NCI-H345 treated with DMSO at 0.1 percent for 48 hours (cell line): Measurements from ENCODE around the gene AP1S3.
"Not testable (repeated sequence)": the region's sequence is repeated elsewhere in the genome, so short reads cannot be mapped to it uniquely, and the experiment has no call there.

Experiments used
- DNase-seq: peaks from one replicate; lab custom pipeline; 2025; ENCODE audit not compliant: unreplicated experiment; lab: John Stamatoyannopoulos, UW

AP1S3 gene

DNA sequence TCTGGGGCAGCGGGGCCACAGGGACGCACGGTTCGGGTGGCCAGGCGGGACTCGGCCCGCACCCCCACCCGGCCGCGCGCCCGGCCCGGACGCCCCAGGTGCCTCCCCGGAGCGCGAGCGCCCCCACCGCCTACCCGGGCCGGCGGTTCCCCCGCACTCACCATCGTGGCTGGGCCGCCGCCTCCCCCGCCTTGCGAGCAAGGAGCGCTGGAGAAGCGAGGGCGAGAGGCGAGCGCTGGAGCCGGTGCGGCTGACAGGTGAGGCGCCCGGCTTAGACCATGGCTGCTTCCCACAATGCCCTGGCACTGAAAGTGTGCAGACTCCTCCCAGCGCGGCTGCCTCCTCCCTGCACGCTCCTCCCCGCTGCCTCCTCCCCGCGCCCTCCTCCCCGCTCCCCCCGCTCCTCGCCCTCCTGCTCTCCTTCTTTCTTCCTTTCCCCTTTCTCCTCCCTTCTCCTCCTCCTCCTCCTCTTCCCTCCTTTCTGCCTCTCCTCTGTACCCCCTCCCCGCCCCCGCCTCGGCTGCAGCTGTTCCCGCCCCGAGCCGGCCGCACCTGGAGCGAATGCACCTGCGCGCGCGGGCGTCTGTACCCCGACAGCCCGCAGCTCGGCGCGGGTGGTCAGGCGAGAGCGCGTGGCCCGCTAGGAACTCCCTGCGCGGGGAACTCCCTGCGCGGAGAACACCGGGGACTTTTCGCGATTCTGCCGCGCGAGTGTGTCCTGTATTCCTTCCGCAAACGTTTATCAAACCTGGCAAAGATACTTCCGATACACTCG, at the start of gene AP1S3:
Gene AP1S3, minus strand, starts transcription at position 296 of the 775 bp plus-strand sequence. Its CDS starts 132 bp downstream, at position 164.
- DNase-seq: peak; percentile 65

DNA sequence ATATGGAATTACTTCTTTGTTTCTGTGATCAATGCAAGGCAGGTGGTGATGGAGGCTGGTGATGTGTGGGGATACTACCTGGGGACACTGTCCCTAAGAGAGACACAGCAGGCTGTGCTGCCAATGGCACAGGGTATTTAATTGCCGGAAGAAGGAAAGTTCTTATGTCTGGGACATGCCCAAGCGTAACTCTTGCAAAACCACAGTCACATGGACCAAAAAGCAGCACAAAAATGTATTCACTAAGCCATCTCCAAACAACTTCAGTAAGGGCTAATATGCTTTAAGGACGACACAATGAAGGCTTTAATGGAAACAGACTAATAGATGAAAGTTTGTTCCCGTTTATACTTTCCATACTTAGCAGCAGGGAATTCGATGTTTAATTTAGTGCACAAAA, 49.7 kb upstream of the AP1S3 start:
- no peak for DNase-seq

GRCh38 chr2:223886726-223887125, 49.3 kb upstream of the AP1S3 start:
- DNase-seq: no peak

- no peak for DNase-seq
Measured at GRCh38 chr2:223884399-223884798, 47.0 kb upstream of the AP1S3 start.

- no peak for DNase-seq
Measured at GRCh38 chr2:223882715-223883114, 45.3 kb upstream of the AP1S3 start.

- no peak for DNase-seq
Measured at GRCh38 chr2:223880796-223881195, 43.4 kb upstream of the AP1S3 start.

DNA sequence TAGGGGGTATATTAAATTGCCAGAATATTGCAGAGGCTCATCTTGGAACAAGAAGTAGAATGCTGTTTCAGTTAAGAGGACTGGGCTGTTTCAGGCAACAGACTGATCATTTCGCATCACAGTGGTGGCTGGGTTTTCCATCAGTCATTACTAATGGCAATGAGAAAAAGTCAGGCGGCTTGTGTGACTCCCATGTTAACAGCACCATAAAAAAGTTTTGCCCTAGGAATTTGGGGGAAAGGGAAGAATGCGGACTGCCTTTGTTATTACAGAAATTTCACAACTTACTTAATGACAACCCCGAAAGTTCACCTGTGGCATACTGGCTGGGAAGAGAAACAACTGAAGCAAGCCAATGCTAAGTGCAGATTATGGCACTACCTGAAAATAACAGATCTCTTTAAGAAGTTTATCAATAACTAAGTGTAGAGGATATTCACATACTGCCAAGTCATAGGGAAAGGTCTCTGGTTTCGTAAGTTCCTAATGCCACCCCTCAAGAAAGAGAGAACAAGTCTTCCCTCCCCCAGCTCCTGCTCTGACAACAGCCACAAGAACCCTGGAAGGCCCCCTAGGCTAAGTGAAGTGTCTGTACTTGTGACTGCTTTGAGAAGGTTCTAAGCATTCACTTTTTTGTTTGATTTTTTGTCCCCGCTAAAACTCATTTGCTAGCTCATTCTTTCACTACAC, 40.5 kb upstream of the AP1S3 start:
- no peak for DNase-seq

GRCh38 chr2:223873672-223874071, 36.3 kb upstream of the AP1S3 start:
- DNase-seq: no peak

- not testable (repeated sequence) for DNase-seq
Measured at GRCh38 chr2:223872772-223873171, 35.4 kb upstream of the AP1S3 start.

DNA sequence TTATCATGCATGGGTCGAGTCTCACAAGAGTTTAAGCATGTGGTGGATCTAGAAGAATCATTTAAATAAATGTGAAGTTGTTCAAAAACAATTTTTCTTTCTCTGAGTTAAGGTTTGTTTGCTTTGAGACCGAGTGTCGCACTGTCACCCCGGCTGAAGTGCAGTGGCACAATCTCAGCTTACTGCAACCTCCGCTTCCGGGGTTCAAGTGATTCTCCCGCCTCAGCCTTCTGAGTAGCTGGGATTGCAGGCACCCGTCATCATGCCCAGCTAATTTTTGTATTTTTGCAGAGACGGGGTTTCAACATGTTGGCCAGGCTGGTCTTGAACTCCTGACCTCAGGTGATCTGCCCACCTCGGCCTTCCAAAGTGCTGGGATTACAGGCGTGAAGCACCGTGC, 34.3 kb upstream of the AP1S3 start:
- DNase-seq: not testable (repeated sequence)

DNA sequence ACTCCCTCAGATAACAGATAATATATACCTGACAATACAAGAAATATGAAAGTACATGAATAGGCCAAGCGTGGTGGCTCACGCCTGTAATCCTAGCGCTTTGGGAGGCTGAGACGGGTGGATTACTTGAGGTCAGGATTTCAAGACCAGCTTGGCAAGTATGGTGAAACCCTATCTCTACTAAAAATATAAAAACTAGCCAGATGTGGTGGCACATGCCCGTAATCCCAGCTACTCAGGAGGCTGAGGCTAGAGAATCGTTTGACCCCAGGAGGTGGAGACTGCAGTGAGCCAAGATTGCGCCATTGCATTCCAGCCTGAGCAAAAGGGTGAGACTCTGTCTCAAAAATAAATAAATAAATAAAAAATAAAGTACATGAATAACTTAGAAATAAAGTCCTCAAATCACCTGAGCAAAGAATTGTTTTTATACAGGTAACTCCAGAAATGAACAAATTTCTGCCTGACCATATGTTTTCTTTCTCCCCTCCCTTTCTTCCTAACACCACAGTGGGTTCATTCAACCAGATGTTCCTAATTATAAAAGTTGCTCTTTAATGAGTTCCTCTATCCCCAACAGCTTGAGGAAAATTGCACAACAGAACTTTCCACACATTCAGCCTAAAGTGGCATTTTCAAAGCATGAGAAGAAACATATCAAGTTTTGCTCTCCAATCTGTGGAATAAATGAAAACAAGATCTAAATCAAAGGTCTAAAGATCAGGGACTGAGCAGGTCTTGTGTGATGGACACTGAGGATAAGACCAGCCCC, 33.6 kb upstream of the AP1S3 start:
- no peak for DNase-seq

- DNase-seq: no peak
Measured at GRCh38 chr2:223868005-223868404, 30.6 kb upstream of the AP1S3 start.

- no peak for DNase-seq
Measured at GRCh38 chr2:223865907-223866508, 28.6 kb upstream of the AP1S3 start.

DNA sequence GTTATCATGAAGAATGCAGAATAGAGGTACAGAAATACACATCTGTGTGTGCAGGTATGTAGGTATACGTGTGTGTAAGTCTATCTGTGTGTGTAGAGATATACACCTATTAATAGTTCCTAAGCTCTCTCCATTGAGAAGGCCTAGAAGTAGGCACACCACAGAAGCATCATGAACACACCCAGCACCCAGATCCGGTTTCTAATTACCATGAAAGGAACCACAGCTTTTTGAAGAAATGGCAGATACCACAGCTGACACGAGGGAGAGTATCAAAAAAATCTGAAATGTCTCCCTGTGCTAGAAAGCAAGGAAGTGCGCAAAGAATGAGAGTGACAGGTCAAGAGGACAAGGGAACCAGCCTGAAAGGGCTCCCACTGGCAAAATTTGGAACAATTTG, 27.7 kb upstream of the AP1S3 start:
- DNase-seq: no peak

DNA sequence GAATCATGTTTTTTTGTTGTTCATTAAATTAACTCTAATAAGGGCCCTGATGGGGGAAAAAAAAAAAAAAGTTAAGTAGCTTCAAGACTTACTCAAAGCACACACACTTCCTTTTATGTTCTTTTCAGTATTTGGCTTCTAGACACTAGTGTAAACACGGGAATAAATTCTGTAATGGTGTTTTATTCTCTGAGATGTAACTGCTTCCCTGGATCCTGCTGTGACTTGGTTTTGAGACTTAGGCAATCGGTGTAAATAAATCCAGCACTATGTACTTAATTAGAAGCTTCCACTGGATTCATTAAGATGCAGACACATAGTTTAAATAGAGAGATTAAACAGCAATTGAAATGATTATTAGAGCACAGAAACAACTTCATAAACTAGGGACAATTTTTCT, 26.1 kb upstream of the AP1S3 start:
- DNase-seq: no peak

GRCh38 chr2:223860809-223861738, 23.7 kb upstream of the AP1S3 start:
- no peak for DNase-seq

- no peak for DNase-seq
Measured at GRCh38 chr2:223859070-223859469, 21.7 kb upstream of the AP1S3 start.

DNA sequence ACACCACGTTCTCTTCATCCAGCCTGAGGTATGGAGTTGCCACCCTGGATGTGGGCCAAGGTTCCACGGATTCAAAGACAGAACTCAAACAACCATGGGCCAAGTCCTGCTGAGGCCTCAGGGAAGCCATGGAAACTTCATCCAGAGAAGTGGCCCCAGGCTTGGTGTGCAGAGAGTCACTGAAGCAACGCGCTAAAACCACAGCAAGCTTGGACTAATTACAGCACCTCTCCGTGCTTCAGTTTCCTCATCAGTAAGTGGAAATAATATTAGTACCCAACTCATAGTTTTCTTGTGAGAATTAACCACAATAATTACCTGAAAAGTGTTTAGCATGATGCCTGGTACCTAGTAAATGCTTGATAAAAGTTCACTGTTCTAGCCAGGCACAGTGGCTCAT, 19.2 kb upstream of the AP1S3 start:
- no peak for DNase-seq

GRCh38 chr2:223856021-223856420, 18.6 kb upstream of the AP1S3 start:
- no peak for DNase-seq

DNA sequence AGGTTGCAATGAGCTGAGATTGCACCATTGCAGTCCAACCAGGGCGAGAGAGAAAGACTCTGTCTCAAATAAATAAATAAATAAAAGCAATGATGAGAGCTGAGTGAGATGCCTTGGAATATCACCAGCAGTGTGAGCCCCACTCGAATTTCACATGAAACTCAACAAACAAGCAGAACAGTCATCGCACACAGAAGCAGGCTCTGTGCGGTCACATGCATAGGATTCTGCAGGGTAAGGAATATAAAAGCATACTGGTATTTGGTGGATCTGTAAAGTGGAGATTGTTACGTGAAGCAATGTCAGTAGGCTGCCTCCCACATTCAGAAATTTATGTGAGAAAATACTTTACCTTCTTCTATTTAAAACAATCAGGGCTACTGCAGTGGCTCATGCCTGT, 18.0 kb upstream of the AP1S3 start:
- no peak for DNase-seq
